Prostate gland (tissue), 2 donors: ENCODE results near the gene MT4. TPM values are rescaled to one million over a fixed set of nuclear protein-coding genes. Genes with fewer than 3 reads are reported as not detected.

Source experiments
- DNase-seq: peaks from one replicate; pipeline ENCODE4 v3.0.0-alpha.2; 2019; ENCODE audit warnings: low spot score
- H3K27ac ChIP-seq, 2 donors: fragments of 200-600 bp; sonication (generic); 2 replicates each; pipeline ENCODE4 v1.5.1; 2017 to 2019
- H3K27me3 ChIP-seq: fragments of 200-600 bp; sonication (generic); replicated peaks from 2 replicates; pipeline ENCODE4 v1.5.1; 2019; ENCODE audit not compliant: insufficient read depth
- H3K36me3 ChIP-seq, 2 donors: fragments of 200-600 bp; sonication (generic); 1 replicate in 1 of 2; 2 replicates in 1 of 2; pipeline versions ENCODE4 v1.5.1 to v1.8.1; 2017 to 2019
- H3K4me1 ChIP-seq: fragments of 200-600 bp; sonication (generic); replicated peaks from 2 replicates; pipeline ENCODE4 v1.5.1; 2019
- H3K4me3 ChIP-seq, 2 donors: fragments of 200-600 bp; sonication (generic); 2 replicates each; pipeline ENCODE4 v1.5.1; 2017 to 2019
- H3K9me3 ChIP-seq: fragments of 200-600 bp; sonication (generic); 2 replicates; pipeline ENCODE4 v1.5.1; 2017
- CTCF ChIP-seq, 4 experiments: fragments of 200-600 bp in 2 of 4; fragments of 450-650 bp in 2 of 4; sonication (generic) in 2 of 4; IDR thresholded peaks; 1 replicate in 3 of 4; 2 replicates in 1 of 4; pipeline ENCODE4 v1.5.1; 2016 to 2019; ENCODE audit warnings: antibody characterized with exemption in 4 of 4, mild to moderate bottlenecking in 2 of 4, moderate library complexity in 2 of 4
- POLR2A ChIP-seq: fragments of 450-650 bp; IDR thresholded peaks from one replicate; pipeline ENCODE4 v1.6.1; 2016; ENCODE audit warnings: antibody characterized with exemption, mild to moderate bottlenecking
- POLR2AphosphoS5 ChIP-seq: sonication (generic); formaldehyde crosslinking; IDR thresholded peaks from one replicate; pipeline ENCODE4 v1.6.1; 2017; ENCODE audit warnings: antibody characterized with exemption
- WGBS: methylation state at CpG from one replicate; pipeline ENCODE4 v1.1.5; 2018; 5-methylcytosine and 5-hydroxymethylcytosine counted together
- intact Hi-C: fragments of 100-400 bp; cut with DNase I; formaldehyde crosslinking; loops from one replicate; pipeline ENCODE4 v1.14.2; 2022
- total RNA-seq, 2 donors: library from RNA; depleted of rRNA; stranded (reverse); fragments of >200 nt; gene quantifications; one replicate each; pipeline ENCODE4 v1.1.0, GENCODE V29; 2016

Gene MT4
- total RNA-seq, 2 donors from 2014 or later: not detected

DNA sequence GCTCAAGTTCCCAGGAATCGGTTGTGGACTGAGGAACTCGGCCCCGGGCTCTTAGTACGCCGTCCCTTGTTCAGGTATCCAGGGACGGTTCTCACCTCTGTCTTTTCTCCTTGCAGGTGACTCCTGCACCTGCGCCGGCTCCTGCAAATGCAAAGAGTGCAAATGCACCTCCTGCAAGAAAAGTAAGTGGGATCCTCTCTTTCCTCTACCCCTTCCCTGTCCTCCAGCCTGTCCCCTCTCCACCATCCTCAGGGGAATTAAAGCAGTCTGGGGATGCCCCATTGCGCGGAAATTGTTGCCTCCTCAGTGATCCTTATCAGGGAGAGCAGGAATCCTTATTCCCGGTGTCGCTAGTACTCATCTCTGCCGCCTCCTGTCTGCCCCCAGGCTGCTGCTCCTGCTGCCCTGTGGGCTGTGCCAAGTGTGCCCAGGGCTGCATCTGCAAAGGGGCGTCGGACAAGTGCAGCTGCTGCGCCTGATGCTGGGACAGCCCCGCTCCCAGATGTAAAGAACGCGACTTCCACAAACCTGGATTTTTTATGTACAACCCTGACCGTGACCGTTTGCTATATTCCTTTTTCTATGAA is 44.1 kb downstream of the MT4 start:
- intact Hi-C loops: loop anchor here (5.0 kb wide), 1 partner anchor 73 kb away; the partner anchor contains the start of gene MT1X
- Histone ChIP-seq H3K4me1 (peaks cover 22% of the 10 kb centered on the region), H3K9me3 (no peaks in the 10 kb centered on the region), H3K27me3 (no peaks in the 10 kb centered on the region), H3K27ac (peak overlapping the region; percentile 86 to 90), H3K4me3 (peak overlapping the region; percentile 33 to 57), H3K36me3 (no peaks in the 10 kb centered on the region)
- TF ChIP-seq POLR2AphosphoS5: no peak
- no peak for TF ChIP-seq CTCF (IDR thresholded peaks at IDR 0.05)
- 0% methylated on average over 21 of the region's 21 CpGs for WGBS
- no peak for DNase-seq

DNA sequence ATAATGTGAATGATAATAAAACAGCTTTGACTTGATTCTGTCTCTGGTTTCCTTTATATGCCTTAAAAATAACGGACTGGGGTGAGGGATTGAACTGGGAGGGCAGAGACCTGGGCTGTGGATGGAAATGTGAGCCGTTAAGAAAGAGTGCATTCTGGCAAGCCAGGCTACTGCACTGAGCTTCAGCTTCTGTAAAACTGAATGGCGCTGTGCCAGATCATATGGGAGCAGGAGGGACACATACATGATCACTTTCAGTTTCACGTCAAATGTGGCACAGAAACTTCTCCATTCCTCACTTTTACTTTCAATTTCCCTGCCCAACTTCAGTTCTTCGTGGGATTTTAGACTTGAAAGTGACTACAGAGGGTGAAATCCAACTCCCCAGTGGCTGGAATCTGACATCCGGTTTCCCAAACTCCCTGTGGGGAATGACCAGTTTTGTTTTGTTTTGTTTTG is 44.6 kb downstream of the MT4 start:
- intact Hi-C loops: loop anchor here (5.0 kb wide), 1 partner anchor 73 kb away; the partner anchor contains the start of gene MT1X
- Histone ChIP-seq H3K36me3 (no peaks in the 10 kb centered on the region), H3K4me3 (peak overlapping the region; percentile 33 to 57), H3K27me3 (no peaks in the 10 kb centered on the region), H3K9me3 (no peaks in the 10 kb centered on the region), H3K27ac (peak overlapping the region; percentile 86 to 90), H3K4me1 (peaks cover 22% of the 10 kb centered on the region)
- 0% methylated on average over 6 of the region's 6 CpGs for WGBS
- TF ChIP-seq CTCF (IDR thresholded peaks at IDR 0.05): no peak
- peak; percentile 31 for TF ChIP-seq POLR2A
- peak; percentile 41 for TF ChIP-seq POLR2AphosphoS5
- peak; percentile 72 for DNase-seq

- peaks cover 22% of the 10 kb centered on the region for H3K4me1 ChIP-seq
- intact Hi-C loops: no loop called here
- H3K9me3 ChIP-seq: no peaks in the 10 kb centered on the region
- peak; percentile 49 for DNase-seq
- peak overlapping the region; percentile 33 to 57 for H3K4me3 ChIP-seq
- TF ChIP-seq POLR2A: peak; percentile 15
- TF ChIP-seq POLR2AphosphoS5: peak; percentile 37
- no peak for TF ChIP-seq CTCF (IDR thresholded peaks at IDR 0.05)
- H3K36me3 ChIP-seq: no peaks in the 10 kb centered on the region
- no peaks in the 10 kb centered on the region for H3K27me3 ChIP-seq
- WGBS: 16% methylated on average over 10 of the region's 10 CpGs
- peak overlapping the region; percentile 86 to 90 for H3K27ac ChIP-seq
These were observed 45.2 kb downstream of the MT4 start for GRCh38 chr16:56610017-56610608.

DNA sequence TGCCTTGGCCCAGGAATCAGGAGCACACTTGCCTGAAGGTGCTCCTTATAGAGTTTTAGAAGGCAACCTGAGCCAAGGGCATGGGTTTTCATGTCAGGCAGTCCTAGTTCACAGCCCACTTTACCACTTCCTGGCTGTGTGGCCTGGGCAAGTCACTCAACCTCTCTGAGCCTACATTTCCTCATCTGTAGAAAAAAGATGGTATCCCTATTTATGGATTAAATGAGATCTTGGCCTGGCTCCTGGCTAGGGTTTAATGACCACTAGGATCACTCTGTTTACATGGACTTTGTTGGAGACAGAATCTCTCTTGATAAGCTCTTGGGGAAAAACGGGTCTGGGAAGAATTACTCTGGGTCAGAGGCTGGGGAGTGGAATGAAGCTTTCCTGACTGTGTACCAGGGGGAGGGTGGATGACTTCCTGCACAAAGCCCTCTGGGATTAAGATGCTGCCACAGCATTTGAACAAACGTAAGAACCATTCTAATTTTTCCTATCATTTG is 45.8 kb downstream of the MT4 start:
- intact Hi-C loops: no loop called here
- TF ChIP-seq POLR2A: no peak
- TF ChIP-seq POLR2AphosphoS5: no peak
- no peak for TF ChIP-seq CTCF (IDR thresholded peaks at IDR 0.05)
- H3K27me3 ChIP-seq: no peaks in the 10 kb centered on the region
- no peaks in the 10 kb centered on the region for H3K36me3 ChIP-seq
- 45% methylated on average over 2 of the region's 2 CpGs for WGBS
- H3K27ac ChIP-seq: peak overlapping the region; percentile 86 to 90
- peaks cover 22% of the 10 kb centered on the region for H3K4me1 ChIP-seq
- no peaks in the 10 kb centered on the region for H3K9me3 ChIP-seq
- no peak overlapping the region for H3K4me3 ChIP-seq
- no peak for DNase-seq
